SU-DHL-6 (cell line): Measurements from ENCODE around the gene EFEMP1.

Experiments used
- H2AFZ ChIP-seq: fragments of 200-600 bp; sonication (generic); 2 replicates; pipeline ENCODE4 v1.6.1; 2014; ENCODE audit warnings: low read depth, mild to moderate bottlenecking, moderate library complexity, mixed read lengths, antibody characterized with exemption, low read length; ENCODE audit not compliant: severe bottlenecking
- H3F3A ChIP-seq: fragments of 200-600 bp; shearing (Covaris generic); 2 replicates; pipeline ENCODE4 v1.6.0; 2016; ENCODE audit warnings: antibody characterized with exemption, mild to moderate bottlenecking; ENCODE audit not compliant: insufficient read depth
- H3K27ac ChIP-seq: fragments of 200-600 bp; sonication (generic); 2 replicates; pipeline ENCODE4 v1.5.1; 2016; ENCODE audit warnings: low read depth, mild to moderate bottlenecking, low read length, moderate library complexity, mixed read lengths
- H3K27me3 ChIP-seq: fragments of 200-600 bp; sonication (generic), shearing (Covaris generic); 2 replicates; pipeline ENCODE4 v1.6.0; 2014; ENCODE audit warnings: mild to moderate bottlenecking, low read length
- H3K36me3 ChIP-seq: fragments of 200-600 bp; sonication (generic); 2 replicates; pipeline ENCODE4 v1.6.1; 2014; ENCODE audit warnings: mild to moderate bottlenecking, low read length, mixed read lengths
- H3K4me2 ChIP-seq: fragments of 300-600, 200-600 bp; shearing (Covaris generic), sonication (generic); 2 replicates; pipeline ENCODE4 v1.6.0; 2014; ENCODE audit warnings: low read length, low read depth, mild to moderate bottlenecking; ENCODE audit not compliant: poor library complexity, severe bottlenecking
- H3K4me3 ChIP-seq: fragments of 200-600 bp; sonication (generic); 2 replicates; pipeline ENCODE4 v1.5.1; 2014; ENCODE audit warnings: antibody characterized with exemption, low read length, mild to moderate bottlenecking, mixed read lengths; ENCODE audit not compliant: insufficient read depth, poor library complexity, severe bottlenecking
- H3K79me2 ChIP-seq: fragments of 200-600 bp; sonication (generic); 2 replicates; pipeline ENCODE4 v1.6.1; 2014; ENCODE audit warnings: mild to moderate bottlenecking, low read length, moderate library complexity; ENCODE audit not compliant: insufficient read depth
- H3K9ac ChIP-seq: fragments of 200-600 bp; sonication (generic); 2 replicates; pipeline ENCODE4 v1.7.0; 2014; ENCODE audit warnings: mild to moderate bottlenecking, low read length
- H3K9me2 ChIP-seq: fragments of 200-600 bp; sonication (generic); replicated peaks from 2 replicates; pipeline ENCODE4 v1.6.1; 2014; ENCODE audit warnings: low read length; ENCODE audit not compliant: insufficient read depth
- H3K9me3 ChIP-seq: fragments of 200-600 bp; sonication (generic); 2 replicates; pipeline ENCODE4 v1.6.1; 2014; ENCODE audit warnings: low read length, mixed read lengths; ENCODE audit not compliant: insufficient read depth
- H4K20me1 ChIP-seq: fragments of 200-600 bp; sonication (generic); 2 replicates; pipeline ENCODE4 v1.6.1; 2014; ENCODE audit warnings: low read depth, mild to moderate bottlenecking, antibody characterized with exemption, low read length, moderate library complexity, mixed read lengths
- CTCF ChIP-seq: fragments of 200-600 bp; sonication (generic); IDR thresholded peaks from one replicate; pipeline ENCODE4 v1.5.1; 2017; ENCODE audit warnings: antibody characterized with exemption, mild to moderate bottlenecking, low read length, moderate library complexity; ENCODE audit not compliant: insufficient read depth, poor library complexity, severe bottlenecking
- EZH2phosphoT487 ChIP-seq: fragments of 200-600 bp; sonication (generic), shearing (Covaris generic); conservative IDR thresholded peaks from 2 replicates; pipeline ENCODE4 v1.6.1; 2018; ENCODE audit warnings: mild to moderate bottlenecking, antibody characterized with exemption, low read length, moderate library complexity, mixed read lengths

The EFEMP1 gene

DNA sequence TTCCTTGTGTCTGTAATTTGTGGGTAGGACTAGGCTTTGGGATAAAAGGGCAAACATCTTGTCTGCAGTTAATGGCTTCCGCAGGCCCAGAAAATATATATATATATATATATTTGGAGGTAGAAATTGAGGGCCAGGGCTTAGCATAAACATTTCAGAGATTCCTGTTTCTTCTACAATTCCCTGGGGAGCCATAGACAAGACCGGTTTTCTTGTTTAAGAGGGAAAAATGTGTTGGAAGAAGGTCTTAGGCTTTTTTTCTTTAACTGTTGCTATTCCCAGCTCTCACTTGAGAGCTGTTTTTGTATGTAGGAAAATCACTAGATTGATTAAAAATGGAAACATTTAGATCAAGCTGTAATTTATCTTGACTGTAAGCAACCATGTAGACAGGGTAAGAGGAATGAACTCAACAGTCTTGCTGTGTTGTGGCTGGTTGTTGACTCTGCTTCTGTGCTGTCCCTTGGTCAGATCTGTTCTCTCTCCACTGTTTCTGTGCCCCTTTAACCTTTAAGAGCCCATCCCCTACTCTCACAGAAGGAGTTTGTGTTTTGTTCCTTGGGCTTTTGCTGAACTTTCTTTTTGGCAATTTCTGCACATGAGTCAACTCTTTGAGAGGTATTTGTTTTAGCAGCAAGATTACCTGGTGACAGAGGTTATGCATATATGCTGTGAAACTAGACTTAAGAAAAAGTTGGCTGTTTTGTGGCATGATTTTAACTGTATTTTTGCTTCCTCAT, 58.3 kb downstream of the EFEMP1 start:
- no peaks in the 10 kb centered on the region for H3K9me3 ChIP-seq
- no peaks in the 10 kb centered on the region for H3K36me3 ChIP-seq
- no peaks in the 10 kb centered on the region for H3K9me2 ChIP-seq
- TF ChIP-seq EZH2phosphoT487 (no peak), CTCF (no peak)
- H4K20me1 ChIP-seq, result no peaks in the 10 kb centered on the region
- no peak overlapping the region for H3K27ac ChIP-seq
- no peak overlapping the region for H3K4me3 ChIP-seq
- H3K79me2 ChIP-seq, result no peaks in the 10 kb centered on the region
- no peak overlapping the region for H3K4me2 ChIP-seq
- H3K9ac ChIP-seq, result no peak overlapping the region
- H2AFZ ChIP-seq, result no peak overlapping the region
- no peaks in the 10 kb centered on the region for H3K27me3 ChIP-seq
- H3F3A ChIP-seq, result no peaks in the 10 kb centered on the region

GRCh38 chr2:55864351-55865084, 59.1 kb downstream of the EFEMP1 start:
- no peaks in the 10 kb centered on the region for H3K27me3 ChIP-seq
- H3K9me3 ChIP-seq, result no peaks in the 10 kb centered on the region
- H4K20me1 ChIP-seq, result no peaks in the 10 kb centered on the region
- TF ChIP-seq EZH2phosphoT487, result no peak
- no peak for TF ChIP-seq CTCF
- H3K9ac ChIP-seq, result no peak overlapping the region
- H3K79me2 ChIP-seq, result no peaks in the 10 kb centered on the region
- no peak overlapping the region for H3K4me3 ChIP-seq
- no peak overlapping the region for H3K4me2 ChIP-seq
- no peaks in the 10 kb centered on the region for H3F3A ChIP-seq
- no peak overlapping the region for H2AFZ ChIP-seq
- H3K27ac ChIP-seq, result no peak overlapping the region
- H3K9me2 ChIP-seq, result no peaks in the 10 kb centered on the region
- H3K36me3 ChIP-seq, result no peaks in the 10 kb centered on the region

GRCh38 chr2:55862673-55863390, 60.8 kb downstream of the EFEMP1 start:
- H3F3A ChIP-seq, result no peaks in the 10 kb centered on the region
- H3K9me3 ChIP-seq, result no peaks in the 10 kb centered on the region
- H2AFZ ChIP-seq, result no peak overlapping the region
- no peaks in the 10 kb centered on the region for H3K36me3 ChIP-seq
- H3K27me3 ChIP-seq, result no peaks in the 10 kb centered on the region
- TF ChIP-seq EZH2phosphoT487 (no peak), CTCF (no peak)
- H3K9ac ChIP-seq, result no peak overlapping the region
- H3K79me2 ChIP-seq, result no peaks in the 10 kb centered on the region
- no peaks in the 10 kb centered on the region for H4K20me1 ChIP-seq
- H3K9me2 ChIP-seq, result no peaks in the 10 kb centered on the region
- no peak overlapping the region for H3K27ac ChIP-seq
- no peak overlapping the region for H3K4me3 ChIP-seq
- H3K4me2 ChIP-seq, result no peak overlapping the region
